HG02943 (cell line): ENCODE measurements around the gene ACVR1.
"Not testable (repeated sequence)": the region's sequence is repeated elsewhere in the genome, so short reads cannot be mapped to it uniquely, and the experiment has no call there.

Experiments used
- ATAC-seq: cut with Tn5 transposase; IDR thresholded peaks from one replicate; pipeline ENCODE4 v1.9.1; 2021; ENCODE audit warnings: mild to moderate bottlenecking, low read depth, moderate library complexity; ENCODE audit not compliant: unreplicated experiment

The ACVR1 gene

GRCh38 chr2:157831573-157832315 is 44.4 kb downstream of the ACVR1 start:
- no peak for ATAC-seq

- no peak for ATAC-seq
Measured at GRCh38 chr2:157830696-157831570, 45.2 kb downstream of the ACVR1 start.

GRCh38 chr2:157830266-157830665 is 45.9 kb downstream of the ACVR1 start:
- ATAC-seq = no peak

- no peak for ATAC-seq
Measured at GRCh38 chr2:157827377-157827776, 48.8 kb downstream of the ACVR1 start.

GRCh38 chr2:157826644-157827043 is 49.5 kb downstream of the ACVR1 start:
- not testable (repeated sequence) for ATAC-seq

- ATAC-seq = no peak
Measured at GRCh38 chr2:157825885-157826284, 50.2 kb downstream of the ACVR1 start.

- ATAC-seq = no peak
Measured at GRCh38 chr2:157822993-157823392, 53.1 kb downstream of the ACVR1 start.

- no peak for ATAC-seq
Measured at GRCh38 chr2:157822533-157822932, 53.6 kb downstream of the ACVR1 start.

- no peak for ATAC-seq
Measured at GRCh38 chr2:157821519-157822131, 54.5 kb downstream of the ACVR1 start.

GRCh38 chr2:157820193-157820592 is 55.9 kb downstream of the ACVR1 start:
- no peak for ATAC-seq

- ATAC-seq = no peak
Measured at GRCh38 chr2:157819761-157820160, 56.4 kb downstream of the ACVR1 start.

GRCh38 chr2:157818227-157818626 is 57.9 kb downstream of the ACVR1 start:
- no peak for ATAC-seq

GRCh38 chr2:157815421-157815820 is 60.7 kb downstream of the ACVR1 start:
- no peak for ATAC-seq

GRCh38 chr2:157813467-157813866 is 62.7 kb downstream of the ACVR1 start:
- ATAC-seq = no peak

GRCh38 chr2:157810037-157810436 is 66.1 kb downstream of the ACVR1 start:
- no peak for ATAC-seq

GRCh38 chr2:157809212-157809611 is 66.9 kb downstream of the ACVR1 start:
- no peak for ATAC-seq

GRCh38 chr2:157808421-157808820 is 67.7 kb downstream of the ACVR1 start:
- no peak for ATAC-seq

- ATAC-seq = no peak
Measured at GRCh38 chr2:157806426-157807077, 69.6 kb downstream of the ACVR1 start.

- ATAC-seq = no peak
Measured at GRCh38 chr2:157805519-157805918, 70.6 kb downstream of the ACVR1 start.

GRCh38 chr2:157804355-157804754 is 71.8 kb downstream of the ACVR1 start:
- ATAC-seq = no peak

GRCh38 chr2:157803952-157804351 is 72.2 kb downstream of the ACVR1 start:
- ATAC-seq = no peak
